ENCODE data around the gene AFAP1L2. TPM values are rescaled to one million over a fixed set of nuclear protein-coding genes. Genes with fewer than 3 reads are reported as not detected.

Gene AFAP1L2
- total RNA-seq, 2 experiments from 2014 or later = 2.3 to 8.6 TPM

DNA sequence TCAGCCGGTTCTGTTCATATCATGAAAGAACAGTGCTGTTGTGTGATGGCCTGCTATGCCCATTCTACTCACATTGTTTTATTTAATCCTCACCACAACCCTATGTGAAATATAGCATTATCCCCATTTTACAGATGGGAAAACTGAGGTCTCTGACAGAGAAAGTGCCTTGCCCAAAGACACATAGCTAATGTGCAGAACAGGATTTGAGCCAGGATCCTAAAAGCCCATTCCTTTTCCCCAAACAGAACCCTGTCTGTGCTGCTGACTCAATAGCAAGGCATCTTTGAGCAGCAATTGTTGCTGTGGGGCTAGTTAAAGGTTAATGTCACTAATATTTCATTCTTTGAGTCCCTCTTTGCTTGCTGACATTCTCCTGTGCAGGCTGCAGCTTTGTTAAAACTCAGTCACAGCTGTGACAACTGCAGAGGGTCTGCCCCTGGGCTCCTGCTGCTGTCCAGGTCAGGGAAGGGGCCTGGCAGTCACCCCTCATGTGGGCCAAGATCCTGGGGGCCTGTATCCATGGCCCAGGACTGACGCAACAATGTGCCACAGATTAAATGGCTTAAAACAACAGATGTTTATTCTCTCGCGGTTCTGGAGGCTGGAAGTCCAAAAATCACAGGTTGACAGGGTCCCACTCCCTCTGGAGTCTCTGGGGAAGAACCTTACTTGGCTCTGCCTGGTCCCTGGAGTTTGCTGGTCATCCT is 40.4 kb downstream of the AFAP1L2 start:
- intact Hi-C loops (cut with micrococcal nuclease; ENCODE audit: unreplicated experiment) = no loop called here
- Histone ChIP-seq H2AFZ (ENCODE audit: low read length) (no peak overlapping the region), H4K20me1 (ENCODE audit: insufficient read depth, low read length) (no peaks in the 10 kb centered on the region), H3K27ac (ENCODE audit: low read depth, low read length, poor library complexity, severe bottlenecking) (no peak overlapping the region), H3K36me3 (ENCODE audit: insufficient read depth, low read length) (no peaks in the 10 kb centered on the region), H3K9me2 (ENCODE audit: insufficient read depth, low read length) (no peaks in the 10 kb centered on the region), H3K79me2 (ENCODE audit: insufficient read depth, low read depth, low read length) (no peaks in the 10 kb centered on the region), H3K9me3 (ENCODE audit: low read length) (no peaks in the 10 kb centered on the region), H3K4me1 (ENCODE audit: insufficient read depth, low read length, poor library complexity, severe bottlenecking) (no peaks in the 10 kb centered on the region), H3K4me2 (ENCODE audit: low read length) (no peak overlapping the region), H3K4me3 (ENCODE audit: low read depth, low read length, poor library complexity, severe bottlenecking) (no peak overlapping the region)
- no TSS peak for BruUV-seq (replicated peaks)
- DNase-seq (ENCODE audit: low spot score) = no peak
- CTCF ChIA-PET (ENCODE audit: unreplicated experiment) = no interaction called here
- TF ChIP-seq, protein P1, sequence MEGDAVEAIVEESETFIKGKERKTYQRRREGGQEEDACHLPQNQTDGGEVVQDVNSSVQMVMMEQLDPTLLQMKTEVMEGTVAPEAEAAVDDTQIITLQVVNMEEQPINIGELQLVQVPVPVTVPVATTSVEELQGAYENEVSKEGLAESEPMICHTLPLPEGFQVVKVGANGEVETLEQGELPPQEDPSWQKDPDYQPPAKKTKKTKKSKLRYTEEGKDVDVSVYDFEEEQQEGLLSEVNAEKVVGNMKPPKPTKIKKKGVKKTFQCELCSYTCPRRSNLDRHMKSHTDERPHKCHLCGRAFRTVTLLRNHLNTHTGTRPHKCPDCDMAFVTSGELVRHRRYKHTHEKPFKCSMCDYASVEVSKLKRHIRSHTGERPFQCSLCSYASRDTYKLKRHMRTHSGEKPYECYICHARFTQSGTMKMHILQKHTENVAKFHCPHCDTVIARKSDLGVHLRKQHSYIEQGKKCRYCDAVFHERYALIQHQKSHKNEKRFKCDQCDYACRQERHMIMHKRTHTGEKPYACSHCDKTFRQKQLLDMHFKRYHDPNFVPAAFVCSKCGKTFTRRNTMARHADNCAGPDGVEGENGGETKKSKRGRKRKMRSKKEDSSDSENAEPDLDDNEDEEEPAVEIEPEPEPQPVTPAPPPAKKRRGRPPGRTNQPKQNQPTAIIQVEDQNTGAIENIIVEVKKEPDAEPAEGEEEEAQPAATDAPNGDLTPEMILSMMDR (conservative IDR thresholded peaks at IDR 0.05; ENCODE audit: low read length) = no peak
- TF ChIP-seq EZH2phosphoT487 (IDR thresholded peaks at IDR 0.05; ENCODE audit: borderline replicate concordance, low read depth, low read length) = no peak
- POLR2A ChIA-PET = no interaction called here

DNA sequence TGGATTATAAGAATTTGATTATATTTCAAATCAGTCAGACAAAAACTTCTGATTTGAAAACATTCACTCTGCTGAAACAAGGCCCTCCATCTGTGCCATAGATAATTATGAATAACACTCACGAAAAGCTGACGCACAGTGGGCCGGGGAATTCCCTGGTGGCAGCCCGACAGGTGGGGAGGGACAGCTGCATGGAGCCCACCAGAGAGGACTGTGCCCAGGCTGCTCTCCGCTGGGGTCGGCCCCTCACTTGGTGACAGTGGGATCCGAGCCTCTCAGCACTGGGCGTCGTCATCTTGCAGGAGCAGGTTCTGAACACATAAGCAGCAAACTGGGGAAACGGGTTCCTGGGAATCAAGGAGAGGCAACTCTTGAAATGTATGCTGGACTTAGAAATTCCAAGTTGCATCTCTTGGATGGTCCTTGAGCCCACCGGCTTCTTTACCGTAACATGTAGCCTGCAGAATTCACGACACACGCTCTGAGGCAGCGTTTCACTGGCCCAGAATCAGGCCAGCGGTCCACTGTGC is 41.4 kb downstream of the AFAP1L2 start:
- ChIA-PET POLR2A (no interaction called here), CTCF (ENCODE audit: unreplicated experiment) (no interaction called here)
- intact Hi-C loops (cut with micrococcal nuclease; ENCODE audit: unreplicated experiment) = no loop called here
- Histone ChIP-seq H3K9me3 (ENCODE audit: low read length) (no peaks in the 10 kb centered on the region), H3K9me2 (ENCODE audit: insufficient read depth, low read length) (no peaks in the 10 kb centered on the region), H4K20me1 (ENCODE audit: insufficient read depth, low read length) (no peaks in the 10 kb centered on the region), H3K36me3 (ENCODE audit: insufficient read depth, low read length) (no peaks in the 10 kb centered on the region), H3K4me1 (ENCODE audit: insufficient read depth, low read length, poor library complexity, severe bottlenecking) (no peaks in the 10 kb centered on the region), H3K4me2 (ENCODE audit: low read length) (no peak overlapping the region), H3K27ac (ENCODE audit: low read depth, low read length, poor library complexity, severe bottlenecking) (no peak overlapping the region), H3K4me3 (ENCODE audit: low read depth, low read length, poor library complexity, severe bottlenecking) (no peak overlapping the region), H2AFZ (ENCODE audit: low read length) (no peak overlapping the region), H3K79me2 (ENCODE audit: insufficient read depth, low read depth, low read length) (no peaks in the 10 kb centered on the region)
- no TSS peak for BruUV-seq (replicated peaks)
- DNase-seq (ENCODE audit: low spot score) = no peak
- TF ChIP-seq EZH2phosphoT487 (IDR thresholded peaks at IDR 0.05; ENCODE audit: borderline replicate concordance, low read depth, low read length) = no peak
- TF ChIP-seq, protein P1 (conservative IDR thresholded peaks at IDR 0.05; ENCODE audit: low read length) = no peak

DNA sequence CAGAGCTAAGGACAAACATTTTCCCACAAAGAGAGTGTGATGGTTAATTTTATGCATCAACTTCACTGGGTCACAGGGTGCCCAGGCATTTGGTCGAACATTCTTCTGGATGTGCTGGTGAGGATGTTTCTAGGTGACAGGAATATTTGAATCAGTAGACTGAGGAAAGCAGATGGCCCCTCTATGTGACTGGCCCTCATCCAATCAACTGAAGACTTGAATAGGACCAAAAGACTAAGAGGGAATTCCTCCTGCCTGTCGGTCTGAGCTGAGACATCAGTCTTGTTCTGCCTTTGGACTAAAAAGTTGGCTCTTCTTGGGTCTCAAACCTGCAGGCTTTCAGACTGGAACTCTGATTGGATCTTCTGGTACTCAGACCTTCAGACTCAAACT is 44.4 kb downstream of the AFAP1L2 start:
- Histone ChIP-seq H3K9me3 (ENCODE audit: low read length) (no peaks in the 10 kb centered on the region), H3K9me2 (ENCODE audit: insufficient read depth, low read length) (no peaks in the 10 kb centered on the region), H2AFZ (ENCODE audit: low read length) (no peak overlapping the region), H3K27ac (ENCODE audit: low read depth, low read length, poor library complexity, severe bottlenecking) (no peak overlapping the region), H3K4me2 (ENCODE audit: low read length) (no peak overlapping the region), H3K4me1 (ENCODE audit: insufficient read depth, low read length, poor library complexity, severe bottlenecking) (no peaks in the 10 kb centered on the region), H4K20me1 (ENCODE audit: insufficient read depth, low read length) (no peaks in the 10 kb centered on the region), H3K79me2 (ENCODE audit: insufficient read depth, low read depth, low read length) (no peaks in the 10 kb centered on the region), H3K4me3 (ENCODE audit: low read depth, low read length, poor library complexity, severe bottlenecking) (no peak overlapping the region), H3K36me3 (ENCODE audit: insufficient read depth, low read length) (no peaks in the 10 kb centered on the region)
- no peak for TF ChIP-seq EZH2phosphoT487 (IDR thresholded peaks at IDR 0.05; ENCODE audit: borderline replicate concordance, low read depth, low read length)
- TF ChIP-seq, protein P1 (conservative IDR thresholded peaks at IDR 0.05; ENCODE audit: low read length) = no peak
- no TSS peak for BruUV-seq (replicated peaks)
- ChIA-PET POLR2A (no interaction called here), CTCF (ENCODE audit: unreplicated experiment) (no interaction called here)
- intact Hi-C loops (cut with micrococcal nuclease; ENCODE audit: unreplicated experiment) = no loop called here
- DNase-seq (ENCODE audit: low spot score) = no peak
